Activated naive CD8-positive, alpha-beta T cell treated with anti-CD3 and anti-CD28 coated beads for 36 hours (primary cell): ENCODE data around the gene OR2K2. TPM values are rescaled to one million over a fixed set of nuclear protein-coding genes. Genes with fewer than 3 reads are reported as not detected.

Source experiments
- total RNA-seq, 2 experiments: library from RNA; stranded (reverse); gene quantifications; one replicate each; pipeline ENCODE4 v1.2.3, GENCODE V29; 2021

Gene OR2K2
- total RNA-seq, 2 experiments from 2014 or later: not detected

Other genes starting within 250 kb of the OR2K2 start
- 10 to 100 TPM; 77.4 to 82.6 TPM for gene ECPAS, start 154.2 kb upstream of the OR2K2 start, total RNA-seq
- 1 to 10 TPM; 1.5 to 2.3 TPM for gene ZNF483, start 195.0 kb upstream of the OR2K2 start, total RNA-seq